Calu3 (cell line): ENCODE data around the gene KRT6A. TPM values are rescaled to one million over a fixed set of nuclear protein-coding genes. Genes with fewer than 3 reads are reported as not detected.

ENCODE experiments used
- BruUV-seq: library from RNA; stranded (reverse); fragments of 400-500 nt; replicated peaks from 2 replicates; lab custom pipeline; 2021; lab: Mats Ljungman, UMichigan
- CTCF ChIA-PET: fragments of 300-600 bp; sonication (Branson Sonifier 250); formaldehyde crosslinking; loops from one replicate; lab custom pipeline; 2022; ENCODE audit warnings: antibody characterized with exemption; lab: Charles Lee
- DNase-seq: peaks from one replicate; pipeline ENCODE4 v3.0.0; 2022
- H3K27ac Mint-ChIP-seq: one replicate; pipeline ENCODE4 v1.8.0; 2022; ENCODE audit warnings: mixed read lengths; ENCODE audit not compliant: unreplicated experiment
- H3K27me3 Mint-ChIP-seq: one replicate; pipeline ENCODE4 v1.8.0; 2022; ENCODE audit warnings: mixed read lengths; ENCODE audit not compliant: unreplicated experiment
- H3K36me3 Mint-ChIP-seq: one replicate; pipeline ENCODE4 v1.8.0; 2022; ENCODE audit warnings: mild to moderate bottlenecking, moderate library complexity, mixed read lengths; ENCODE audit not compliant: insufficient read depth, unreplicated experiment
- H3K4me1 Mint-ChIP-seq: one replicate; pipeline ENCODE4 v1.8.0; 2022; ENCODE audit warnings: mild to moderate bottlenecking, low read depth, mixed read lengths; ENCODE audit not compliant: unreplicated experiment
- H3K4me3 Mint-ChIP-seq: one replicate; pipeline ENCODE4 v1.8.0; 2022; ENCODE audit warnings: mild to moderate bottlenecking, low read depth, moderate library complexity, mixed read lengths; ENCODE audit not compliant: unreplicated experiment
- H3K9me3 Mint-ChIP-seq: one replicate; pipeline ENCODE4 v1.8.0; 2022; ENCODE audit warnings: low read depth, mixed read lengths; ENCODE audit not compliant: unreplicated experiment
- intact Hi-C: fragments of 100-400 bp; cut with micrococcal nuclease; formaldehyde crosslinking; loops from one replicate; pipeline ENCODE4 v1.10.0; 2022; ENCODE audit not compliant: unreplicated experiment
- total RNA-seq: library from RNA; stranded (reverse); gene quantifications from 2 replicates; pipeline ENCODE4 v1.2.3, GENCODE V29; 2022
- TF ChIP-seq, protein P1 (sequence below): fragments of 200-600 bp; IDR thresholded peaks from one replicate; pipeline ENCODE4 v1.8.0; 2022; ENCODE audit warnings: antibody characterized with exemption; ENCODE audit not compliant: unreplicated experiment

Gene KRT6A
- total RNA-seq, 1 experiment from 2014 or later: 0.24 TPM

DNA sequence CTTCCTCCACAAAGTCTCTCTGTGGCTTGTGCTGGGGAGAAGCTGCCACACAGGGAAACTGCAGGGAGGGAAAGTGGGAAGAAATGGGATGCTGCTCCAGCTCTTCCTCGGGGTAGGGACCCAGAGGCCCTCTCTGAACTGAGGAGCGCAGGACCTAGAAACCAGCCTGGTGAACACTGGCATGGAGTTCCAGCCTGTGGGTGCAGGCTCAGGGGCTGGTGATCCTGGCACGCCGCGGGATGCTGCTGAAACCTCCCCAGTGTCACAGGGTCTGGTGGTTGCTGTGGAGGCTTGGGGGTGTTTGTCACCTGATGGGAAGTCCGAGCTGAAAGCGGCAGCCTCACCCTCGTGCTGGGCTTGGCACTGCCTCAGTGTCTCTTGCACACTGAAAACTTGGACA is 53.6 kb downstream of the KRT6A start:
- no peak for DNase-seq
- CTCF ChIA-PET: interaction anchor here (0.6 kb wide), 1 partner anchor 99 kb away, joined by 5 read pairs; no protein-coding TSS in a partner anchor
- Mint-ChIP-seq H3K36me3 (no peaks in the 10 kb centered on the region), H3K4me3 (no peak overlapping the region), H3K27ac (no peak overlapping the region), H3K4me1 (peaks cover 31% of the 10 kb centered on the region), H3K9me3 (no peaks in the 10 kb centered on the region), H3K27me3 (peaks cover 10% of the 10 kb centered on the region)
- intact Hi-C loops: no loop called here
- BruUV-seq: no TSS peak
- TF ChIP-seq, protein P1, sequence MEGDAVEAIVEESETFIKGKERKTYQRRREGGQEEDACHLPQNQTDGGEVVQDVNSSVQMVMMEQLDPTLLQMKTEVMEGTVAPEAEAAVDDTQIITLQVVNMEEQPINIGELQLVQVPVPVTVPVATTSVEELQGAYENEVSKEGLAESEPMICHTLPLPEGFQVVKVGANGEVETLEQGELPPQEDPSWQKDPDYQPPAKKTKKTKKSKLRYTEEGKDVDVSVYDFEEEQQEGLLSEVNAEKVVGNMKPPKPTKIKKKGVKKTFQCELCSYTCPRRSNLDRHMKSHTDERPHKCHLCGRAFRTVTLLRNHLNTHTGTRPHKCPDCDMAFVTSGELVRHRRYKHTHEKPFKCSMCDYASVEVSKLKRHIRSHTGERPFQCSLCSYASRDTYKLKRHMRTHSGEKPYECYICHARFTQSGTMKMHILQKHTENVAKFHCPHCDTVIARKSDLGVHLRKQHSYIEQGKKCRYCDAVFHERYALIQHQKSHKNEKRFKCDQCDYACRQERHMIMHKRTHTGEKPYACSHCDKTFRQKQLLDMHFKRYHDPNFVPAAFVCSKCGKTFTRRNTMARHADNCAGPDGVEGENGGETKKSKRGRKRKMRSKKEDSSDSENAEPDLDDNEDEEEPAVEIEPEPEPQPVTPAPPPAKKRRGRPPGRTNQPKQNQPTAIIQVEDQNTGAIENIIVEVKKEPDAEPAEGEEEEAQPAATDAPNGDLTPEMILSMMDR: no peak

DNA sequence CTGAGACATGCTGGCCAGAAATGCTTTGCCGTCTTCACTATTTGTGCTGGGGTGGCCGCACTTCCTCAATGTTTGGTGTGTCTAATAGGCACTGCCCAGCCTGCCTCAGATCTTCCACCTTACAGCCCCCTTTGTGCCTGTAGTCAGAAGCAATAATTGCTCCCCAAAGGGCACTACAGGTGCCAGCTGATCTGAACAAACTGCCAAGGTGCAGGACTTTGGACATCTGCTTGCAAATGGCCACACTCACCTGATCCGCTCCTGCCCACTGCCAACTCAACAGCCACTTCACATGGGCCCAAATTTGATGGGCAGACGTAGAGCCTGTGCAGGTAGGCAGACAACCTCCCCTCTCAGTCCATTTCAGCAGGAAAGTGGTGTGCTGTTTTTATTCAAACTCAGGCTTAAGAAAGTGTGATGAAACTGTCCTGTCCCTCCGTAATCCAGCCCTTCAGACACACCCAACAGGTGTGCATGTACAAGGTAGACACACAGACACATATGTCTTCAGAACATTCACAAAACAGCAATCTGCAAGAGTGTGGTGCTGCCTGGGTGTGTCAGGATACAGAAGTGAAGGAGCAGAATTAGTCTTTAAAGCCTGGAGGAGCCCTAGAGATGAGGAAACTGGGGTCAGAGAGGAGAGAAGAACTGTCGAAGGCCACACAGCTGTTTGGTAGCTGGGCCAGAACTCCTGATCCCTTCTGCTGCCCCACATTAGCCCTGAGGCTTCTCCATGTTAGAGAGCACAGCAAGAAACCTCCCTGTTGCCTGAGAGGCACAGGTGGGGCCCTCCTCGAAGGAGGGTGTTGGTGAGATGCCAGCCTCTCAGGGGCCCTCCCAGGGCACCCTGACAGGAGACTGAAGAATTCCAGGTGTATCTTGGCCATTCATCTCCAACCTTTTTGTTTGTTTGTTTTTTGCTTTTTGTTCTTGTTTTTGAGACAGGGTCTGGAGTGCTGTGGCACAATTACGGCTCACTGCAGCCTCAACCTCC is 54.5 kb downstream of the KRT6A start:
- TF ChIP-seq, protein P1: no peak
- no peak overlapping the region for H3K27ac Mint-ChIP-seq
- CTCF ChIA-PET: no interaction called here
- BruUV-seq: no TSS peak
- intact Hi-C loops: no loop called here
- H3K4me3 Mint-ChIP-seq: no peak overlapping the region
- H3K9me3 Mint-ChIP-seq: no peaks in the 10 kb centered on the region
- H3K36me3 Mint-ChIP-seq: no peaks in the 10 kb centered on the region
- H3K27me3 Mint-ChIP-seq: peaks cover 14% of the 10 kb centered on the region
- H3K4me1 Mint-ChIP-seq: peaks cover 31% of the 10 kb centered on the region
- no peak for DNase-seq

DNA sequence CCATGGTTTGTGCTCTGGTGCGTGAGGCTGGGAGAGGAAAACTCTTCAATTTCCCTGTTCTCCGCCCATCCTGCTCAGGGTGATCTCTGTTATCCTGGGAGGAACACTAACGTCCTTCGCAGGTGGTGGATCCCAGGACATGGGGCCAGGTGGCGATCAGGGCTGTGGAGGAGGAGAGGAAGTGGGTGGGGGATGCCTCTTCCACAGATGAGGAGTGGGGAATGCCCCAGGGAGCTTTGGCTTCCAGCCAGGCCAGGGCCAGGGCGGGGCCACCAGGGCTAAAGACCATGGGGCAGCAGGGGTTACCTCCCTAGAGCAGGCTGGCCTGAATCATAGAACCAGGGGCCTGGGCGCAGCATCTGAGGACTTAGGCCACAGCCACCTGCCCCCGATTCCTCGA is 55.5 kb downstream of the KRT6A start:
- intact Hi-C loops: no loop called here
- Mint-ChIP-seq H3K4me3 (no peak overlapping the region), H3K9me3 (no peaks in the 10 kb centered on the region), H3K27ac (no peak overlapping the region), H3K4me1 (peaks cover 21% of the 10 kb centered on the region), H3K27me3 (peaks cover 25% of the 10 kb centered on the region), H3K36me3 (no peaks in the 10 kb centered on the region)
- DNase-seq: no peak
- TF ChIP-seq, protein P1: no peak
- no TSS peak for BruUV-seq
- CTCF ChIA-PET: no interaction called here

Other genes with a start within 250 kb of the KRT6A start
- gene KRT86, start 218.6 kb downstream of the KRT6A start, total RNA-seq: 2.6 and 3.6 TPM in 2 replicates
- gene KRT81, start 201.7 kb downstream of the KRT6A start, total RNA-seq: 0.28 and 0.61 TPM in 2 replicates
- gene KRT83, start 171.9 kb downstream of the KRT6A start, total RNA-seq: not detected in 2 replicates
- gene KRT85, start 125.8 kb downstream of the KRT6A start, total RNA-seq: not detected in 2 replicates
- gene KRT84, start 107.6 kb downstream of the KRT6A start, total RNA-seq: not detected in 2 replicates
- not detected in 2 replicates for gene KRT82, start 86.9 kb downstream of the KRT6A start, total RNA-seq
- gene KRT75, start 58.9 kb downstream of the KRT6A start, total RNA-seq: not detected in 2 replicates
- gene KRT6B, start 41.1 kb downstream of the KRT6A start, total RNA-seq: 2.2 and 5.6 TPM in 2 replicates
- not detected in 2 replicates for gene KRT6C, start 19.5 kb downstream of the KRT6A start, total RNA-seq
- 0.32 and 1.3 TPM in 2 replicates for gene KRT5, start 27.1 kb upstream of the KRT6A start, total RNA-seq
- gene KRT71, start 59.9 kb upstream of the KRT6A start, total RNA-seq: not detected in 2 replicates
- not detected in 2 replicates for gene KRT74, start 80.6 kb upstream of the KRT6A start, total RNA-seq
- not detected in 2 replicates for gene KRT72, start 108.2 kb upstream of the KRT6A start, total RNA-seq
- gene KRT73, start 125.3 kb upstream of the KRT6A start, total RNA-seq: not detected in 2 replicates
- gene KRT2, start 159.0 kb upstream of the KRT6A start, total RNA-seq: not detected in 2 replicates
- not detected in 2 replicates for gene KRT1, start 187.2 kb upstream of the KRT6A start, total RNA-seq
- gene KRT77, start 210.3 kb upstream of the KRT6A start, total RNA-seq: not detected in 2 replicates